HG02798 (cell line): ENCODE results near the gene KDM4B.

Experiments
- ATAC-seq: cut with Tn5 transposase; IDR thresholded peaks from one replicate; pipeline ENCODE4 v1.9.1; 2021; ENCODE audit warnings: mild to moderate bottlenecking; ENCODE audit not compliant: unreplicated experiment, poor library complexity

KDM4B gene

GRCh38 chr19:5143471-5144411 lies 174.8 kb downstream of the KDM4B start:
- no peak for ATAC-seq

DNA sequence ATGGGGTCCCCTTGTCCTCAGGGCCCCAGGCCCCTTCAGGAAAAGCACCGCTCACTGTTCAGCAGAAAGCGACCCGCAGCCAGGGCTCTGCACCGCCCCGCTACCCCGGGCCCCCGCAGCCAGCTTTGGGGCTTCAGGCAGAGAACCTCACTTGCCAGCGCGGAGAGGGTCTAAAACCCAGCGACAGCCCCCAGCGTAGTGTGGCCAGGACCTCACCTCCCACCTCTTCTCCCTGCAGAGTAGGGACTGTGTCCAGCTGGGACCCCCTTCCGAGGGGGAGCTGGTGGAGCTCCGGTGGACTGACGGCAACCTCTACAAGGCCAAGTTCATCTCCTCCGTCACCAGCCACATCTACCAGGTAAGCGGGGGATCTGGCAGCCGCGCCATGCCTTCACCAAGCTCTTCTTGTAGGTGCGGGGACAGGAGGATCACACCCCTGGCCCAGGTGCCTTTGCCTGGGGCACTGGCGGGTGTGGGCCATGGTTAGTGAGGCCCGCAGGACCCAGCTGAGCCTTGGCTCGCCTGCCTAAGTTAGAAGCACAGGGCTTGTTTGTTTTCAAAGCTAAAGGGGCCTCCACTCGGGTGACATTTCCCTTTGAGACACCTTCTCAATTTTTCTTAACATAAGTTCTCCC lies 175.7 kb downstream of the KDM4B start:
- no peak for ATAC-seq

DNA sequence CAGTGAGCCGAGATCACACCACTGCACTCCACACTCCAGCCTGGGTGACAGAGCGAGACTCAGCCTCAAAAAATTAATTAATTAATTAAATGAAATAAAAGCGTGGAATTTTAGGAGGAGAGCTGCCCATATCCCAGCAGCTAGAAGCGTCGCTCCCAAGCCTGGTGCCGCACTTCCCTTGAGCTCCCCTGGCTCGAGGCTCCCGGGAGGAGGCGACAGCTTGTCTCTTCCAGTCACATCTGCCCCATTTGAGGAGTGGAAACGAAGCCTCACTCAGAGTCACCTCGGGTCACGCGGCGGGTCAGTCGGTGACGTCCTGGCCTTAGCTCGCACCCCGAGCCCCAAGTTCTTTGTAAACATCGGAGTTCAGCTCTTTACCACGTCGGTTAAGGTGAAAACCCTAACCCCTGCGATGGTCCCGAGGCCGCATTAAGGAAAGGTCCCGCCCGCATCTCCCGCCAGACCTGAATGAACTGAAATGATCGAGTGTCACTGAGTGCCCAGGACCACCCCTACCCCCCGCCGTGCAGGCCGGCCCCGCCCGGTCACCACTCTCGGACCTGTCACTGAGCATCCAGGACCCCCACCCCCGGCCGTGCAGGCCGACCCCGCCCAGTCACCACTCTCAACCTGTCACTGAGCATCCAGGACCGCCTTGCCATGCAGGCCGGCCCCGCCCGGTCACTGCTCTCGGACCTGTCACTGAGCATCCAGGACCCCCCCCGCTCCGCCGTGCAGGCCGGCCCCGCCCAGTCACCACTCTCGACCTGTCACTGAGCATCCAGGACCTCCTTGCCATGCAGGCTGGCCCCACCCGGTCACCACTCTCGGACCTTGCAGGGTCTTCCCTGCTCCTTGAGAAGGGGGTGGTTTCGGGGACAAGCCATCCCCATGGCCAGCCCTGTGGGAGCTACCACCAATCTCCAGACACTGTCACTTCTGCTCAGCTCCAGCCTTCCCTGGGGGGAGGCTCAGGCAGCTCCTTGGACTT lies 176.9 kb downstream of the KDM4B start:
- ATAC-seq: no peak

DNA sequence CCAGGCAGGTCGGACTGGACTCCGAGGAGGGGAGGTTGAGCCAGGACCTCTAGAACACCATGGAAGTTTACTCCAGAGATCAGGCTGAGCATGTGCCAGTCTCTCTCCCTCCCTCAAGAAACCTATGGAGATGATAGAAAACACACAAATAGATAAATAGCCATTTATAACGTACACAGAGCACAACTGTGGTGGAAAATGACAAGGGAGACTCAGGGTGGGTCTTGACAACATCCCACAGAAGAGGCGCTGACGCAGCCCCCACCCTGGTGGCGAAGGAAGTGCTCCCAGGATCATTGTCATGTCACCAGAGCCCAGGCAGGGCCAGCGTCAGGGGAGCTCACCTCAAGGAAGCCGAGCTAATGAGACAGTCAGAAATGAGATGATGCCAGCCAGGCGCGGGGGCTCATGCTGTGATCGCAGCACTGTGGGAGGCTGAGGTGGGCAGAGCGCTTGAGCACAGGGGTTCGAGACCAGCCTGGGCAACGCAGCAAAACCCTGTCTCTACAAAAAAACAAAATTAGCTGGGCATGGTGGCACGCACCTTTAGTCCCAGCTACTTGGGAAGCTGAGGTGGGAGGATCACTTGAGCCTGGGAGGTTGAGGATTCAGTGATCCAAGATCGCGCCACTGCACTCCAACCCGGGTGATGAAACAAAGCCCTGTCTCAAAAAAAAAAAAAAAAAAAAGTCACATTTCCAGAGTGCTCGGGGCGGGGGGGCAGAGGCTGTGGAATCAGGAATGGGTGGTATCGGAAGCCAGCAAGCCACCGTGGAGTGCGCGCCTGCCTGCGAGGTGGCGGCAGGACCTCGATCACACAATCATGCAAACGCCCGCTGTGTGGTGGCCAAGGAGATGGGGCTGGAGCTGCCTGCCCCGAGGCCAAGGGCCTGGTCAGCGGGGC lies 178.4 kb downstream of the KDM4B start:
- ATAC-seq: no peak

- ATAC-seq: no peak
Measured at GRCh38 chr19:5147978-5148793, 179.3 kb downstream of the KDM4B start.

- ATAC-seq: no peak
Measured at GRCh38 chr19:5148794-5149190, 179.9 kb downstream of the KDM4B start.

- ATAC-seq: no peak
Measured at GRCh38 chr19:5149508-5149907, 180.6 kb downstream of the KDM4B start.

- no peak for ATAC-seq
Measured at GRCh38 chr19:5149932-5150901, 181.3 kb downstream of the KDM4B start.

- no peak for ATAC-seq
Measured at GRCh38 chr19:5150902-5151741, 182.2 kb downstream of the KDM4B start.

DNA sequence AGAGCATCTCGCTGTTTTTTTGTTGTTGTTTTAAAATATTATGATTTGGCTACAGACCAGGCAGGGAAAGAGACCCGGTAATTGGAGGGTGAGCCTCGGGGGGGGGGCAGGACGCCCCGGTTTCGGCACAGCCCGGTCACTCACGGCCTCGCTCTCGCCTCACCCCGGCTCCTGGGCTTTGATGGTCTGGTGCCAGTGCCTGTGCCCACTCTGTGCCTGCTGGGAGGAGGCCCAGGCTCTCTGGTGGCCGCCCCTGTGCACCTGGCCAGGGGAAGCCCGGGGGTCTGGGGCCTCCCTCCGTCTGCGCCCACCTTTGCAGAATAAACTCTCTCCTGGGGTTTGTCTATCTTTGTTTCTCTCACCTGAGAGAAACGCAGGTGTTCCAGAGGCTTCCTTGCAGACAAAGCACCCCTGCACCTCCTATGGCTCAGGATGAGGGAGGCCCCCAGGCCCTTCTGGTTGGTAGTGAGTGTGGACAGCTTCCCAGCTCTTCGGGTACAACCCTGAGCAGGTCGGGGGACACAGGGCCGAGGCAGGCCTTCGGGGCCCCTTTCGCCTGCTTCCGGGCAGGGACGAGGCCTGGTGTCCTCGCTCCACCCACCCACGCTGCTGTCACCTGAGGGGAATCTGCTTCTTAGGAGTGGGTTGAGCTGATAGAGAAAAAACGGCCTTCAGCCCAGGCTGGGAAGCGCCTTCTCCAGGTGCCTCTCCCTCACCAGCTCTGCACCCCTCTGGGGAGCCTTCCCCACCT lies 183.3 kb downstream of the KDM4B start:
- ATAC-seq: no peak

DNA sequence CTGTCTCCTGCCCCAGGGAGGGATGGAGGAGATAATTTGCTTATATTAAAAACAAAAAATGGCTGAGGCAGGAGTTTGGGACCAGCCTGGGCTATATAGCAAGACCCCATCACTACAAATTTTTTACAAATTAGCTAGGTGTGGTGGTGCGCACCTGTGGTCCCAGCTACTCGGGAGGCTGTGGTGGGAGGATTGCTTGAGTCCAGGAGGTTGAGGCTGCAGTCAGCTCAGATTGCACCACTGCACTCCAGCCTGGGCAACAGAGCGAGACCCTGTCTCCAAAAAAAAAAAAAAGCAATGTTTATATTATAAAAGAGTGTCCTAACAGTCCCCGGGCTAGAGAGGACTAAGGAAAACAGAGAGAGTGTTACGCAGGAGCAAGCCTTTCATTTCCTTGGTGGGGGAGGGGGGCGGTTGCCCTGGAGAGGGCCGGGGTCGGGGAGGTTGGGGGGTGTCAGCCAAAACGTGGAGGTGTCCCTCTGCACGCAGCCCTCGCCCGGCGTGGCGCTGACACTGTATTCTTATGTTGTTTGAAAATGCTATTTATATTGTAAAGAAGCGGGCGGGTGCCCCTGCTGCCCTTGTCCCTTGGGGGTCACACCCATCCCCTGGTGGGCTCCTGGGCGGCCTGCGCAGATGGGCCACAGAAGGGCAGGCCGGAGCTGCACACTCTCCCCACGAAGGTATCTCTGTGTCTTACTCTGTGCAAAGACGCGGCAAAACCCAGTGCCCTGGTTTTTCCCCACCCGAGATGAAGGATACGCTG lies 184.0 kb downstream of the KDM4B start:
- no peak for ATAC-seq

- no peak for ATAC-seq
Measured at GRCh38 chr19:5153601-5154128, 184.8 kb downstream of the KDM4B start.

DNA sequence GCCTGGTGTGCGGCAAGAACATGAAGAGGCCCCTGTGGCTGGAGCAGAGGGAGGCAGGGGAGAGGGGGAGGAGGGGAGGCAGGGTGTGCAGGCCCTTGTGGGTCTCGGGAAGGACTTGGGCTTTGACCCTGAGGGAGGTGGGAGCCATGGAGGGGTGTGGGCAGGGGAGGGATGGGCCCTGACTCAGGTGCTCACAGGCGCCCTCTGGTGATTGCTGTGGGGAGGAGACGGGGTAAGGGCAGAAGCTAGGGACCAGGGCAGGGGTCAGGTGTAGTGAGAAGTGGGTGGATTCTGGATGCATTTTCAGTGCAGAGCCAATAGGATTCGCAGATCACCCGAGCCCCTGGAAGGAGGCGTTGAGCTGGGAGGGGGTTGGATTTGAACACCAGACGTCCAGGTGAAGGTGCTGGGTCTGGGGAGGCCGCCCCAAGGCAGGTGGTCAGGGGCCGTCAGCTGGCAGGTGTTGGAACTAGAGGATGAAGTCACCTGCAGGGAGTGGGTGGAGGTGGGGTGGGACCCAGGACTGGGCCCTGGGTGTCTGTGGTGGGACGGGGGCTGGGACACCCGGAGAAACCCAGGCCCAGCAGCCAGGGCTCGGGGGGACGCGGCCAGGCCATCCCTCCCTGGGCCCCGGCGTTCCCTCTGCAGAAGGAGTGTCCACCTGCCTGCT lies 185.4 kb downstream of the KDM4B start:
- no peak for ATAC-seq

DNA sequence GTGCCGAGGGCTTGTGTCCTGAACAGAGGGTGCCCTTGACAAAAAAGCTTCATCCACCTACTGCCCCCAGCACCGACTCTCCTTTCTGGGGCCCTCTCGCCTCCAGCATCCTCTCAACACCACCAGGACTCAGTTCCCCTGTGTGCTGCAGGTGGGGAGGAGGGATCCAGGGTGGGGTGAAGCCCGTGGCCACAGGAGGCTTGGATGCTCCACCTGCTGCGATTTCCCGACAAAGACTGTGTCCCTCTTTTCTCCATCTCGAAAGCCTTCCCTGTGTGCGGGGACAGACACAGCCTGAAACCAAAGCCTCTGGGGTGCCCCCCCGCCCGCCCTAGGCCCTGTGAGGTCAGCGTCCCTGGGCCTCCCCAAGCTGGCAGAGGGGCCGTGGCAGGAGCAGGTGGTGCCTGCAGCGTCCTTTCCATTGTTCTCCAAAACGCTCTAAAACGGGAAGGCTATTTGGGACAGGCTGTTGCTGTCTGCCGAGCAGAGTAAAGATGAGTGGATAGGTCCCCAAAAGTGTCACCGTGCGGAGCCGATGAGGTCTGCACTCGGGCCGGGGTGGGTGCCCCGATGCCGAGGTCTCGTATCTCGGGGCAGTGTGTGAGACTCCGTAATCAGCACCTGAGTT lies 186.0 kb downstream of the KDM4B start:
- ATAC-seq: no peak
